ENCODE measurements around the gene OTUB1.

The OTUB1 gene

GRCh38 chr11:63996512-63996911, 10.3 kb downstream of the OTUB1 start:
- Histone ChIP-seq H3K9ac (ENCODE audit: low read length) (no peak overlapping the region), H3K4me3 (ENCODE audit: low read length) (no peak overlapping the region), H2AFZ (ENCODE audit: low read depth, low read length) (no peak overlapping the region), H3K79me2 (ENCODE audit: low read length) (peaks cover 8% of the 10 kb centered on the region; the same call in 1 of the 2 replicates), H3K9me3 (ENCODE audit: insufficient read depth, low read length) (no peaks in the 10 kb centered on the region), H3K4me1 (ENCODE audit: low read length) (peaks cover 8% of the 10 kb centered on the region; the same call in 1 of the 2 replicates), H3K27me3 (ENCODE audit: low read depth, low read length) (no peaks in the 10 kb centered on the region), H3K36me3 (replicated peaks; ENCODE audit: low read depth, low read length) (peaks cover 29% of the 10 kb centered on the region), H4K20me1 (ENCODE audit: insufficient read depth, low read length) (peaks cover 32% of the 10 kb centered on the region), H3K4me2 (ENCODE audit: low read length) (no peak overlapping the region), H3K27ac (ENCODE audit: low read length) (no peak overlapping the region)
- no peak for TF ChIP-seq EZH2phosphoT487 (IDR thresholded peaks at IDR 0.05; ENCODE audit: low read depth)
- TF ChIP-seq, protein P1, sequence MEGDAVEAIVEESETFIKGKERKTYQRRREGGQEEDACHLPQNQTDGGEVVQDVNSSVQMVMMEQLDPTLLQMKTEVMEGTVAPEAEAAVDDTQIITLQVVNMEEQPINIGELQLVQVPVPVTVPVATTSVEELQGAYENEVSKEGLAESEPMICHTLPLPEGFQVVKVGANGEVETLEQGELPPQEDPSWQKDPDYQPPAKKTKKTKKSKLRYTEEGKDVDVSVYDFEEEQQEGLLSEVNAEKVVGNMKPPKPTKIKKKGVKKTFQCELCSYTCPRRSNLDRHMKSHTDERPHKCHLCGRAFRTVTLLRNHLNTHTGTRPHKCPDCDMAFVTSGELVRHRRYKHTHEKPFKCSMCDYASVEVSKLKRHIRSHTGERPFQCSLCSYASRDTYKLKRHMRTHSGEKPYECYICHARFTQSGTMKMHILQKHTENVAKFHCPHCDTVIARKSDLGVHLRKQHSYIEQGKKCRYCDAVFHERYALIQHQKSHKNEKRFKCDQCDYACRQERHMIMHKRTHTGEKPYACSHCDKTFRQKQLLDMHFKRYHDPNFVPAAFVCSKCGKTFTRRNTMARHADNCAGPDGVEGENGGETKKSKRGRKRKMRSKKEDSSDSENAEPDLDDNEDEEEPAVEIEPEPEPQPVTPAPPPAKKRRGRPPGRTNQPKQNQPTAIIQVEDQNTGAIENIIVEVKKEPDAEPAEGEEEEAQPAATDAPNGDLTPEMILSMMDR (IDR thresholded peaks at IDR 0.05; ENCODE audit: low read depth, low read length), result no peak

DNA sequence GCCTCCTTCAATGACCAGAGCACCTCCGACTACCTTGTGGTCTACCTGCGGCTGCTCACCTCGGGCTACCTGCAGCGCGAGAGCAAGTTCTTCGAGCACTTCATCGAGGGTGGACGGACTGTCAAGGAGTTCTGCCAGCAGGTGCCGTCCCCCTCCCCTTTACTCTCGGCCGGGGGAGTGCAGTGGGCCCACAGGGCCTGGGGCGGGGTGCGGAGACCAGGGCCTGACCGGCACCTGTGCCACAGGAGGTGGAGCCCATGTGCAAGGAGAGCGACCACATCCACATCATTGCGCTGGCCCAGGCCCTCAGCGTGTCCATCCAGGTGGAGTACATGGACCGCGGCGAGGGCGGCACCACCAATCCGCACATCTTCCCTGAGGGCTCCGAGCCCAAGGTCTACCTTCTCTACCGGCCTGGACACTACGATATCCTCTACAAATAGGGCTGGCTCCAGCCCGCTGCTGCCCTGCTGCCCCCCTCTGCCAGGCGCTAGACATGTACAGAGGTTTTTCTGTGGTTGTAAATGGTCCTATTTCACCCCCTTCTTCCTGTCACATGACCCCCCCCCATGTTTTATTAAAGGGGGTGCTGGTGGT, 11.0 kb downstream of the OTUB1 start:
- H3K27ac ChIP-seq (ENCODE audit: low read length), result no peak overlapping the region
- H3K9me3 ChIP-seq (ENCODE audit: insufficient read depth, low read length), result no peaks in the 10 kb centered on the region
- H2AFZ ChIP-seq (ENCODE audit: low read depth, low read length), result no peak overlapping the region
- no peak overlapping the region for H3K9ac ChIP-seq (ENCODE audit: low read length)
- no peaks in the 10 kb centered on the region for H3K27me3 ChIP-seq (ENCODE audit: low read depth, low read length)
- H4K20me1 ChIP-seq (ENCODE audit: insufficient read depth, low read length), result peaks cover 32% of the 10 kb centered on the region
- no peak overlapping the region for H3K4me2 ChIP-seq (ENCODE audit: low read length)
- H3K36me3 ChIP-seq (replicated peaks; ENCODE audit: low read depth, low read length), result peaks cover 27% of the 10 kb centered on the region
- H3K4me1 ChIP-seq (ENCODE audit: low read length), result peaks cover 8% of the 10 kb centered on the region; the same call in 1 of the 2 replicates
- peaks cover 5% of the 10 kb centered on the region; the same call in 1 of the 2 replicates for H3K79me2 ChIP-seq (ENCODE audit: low read length)
- H3K4me3 ChIP-seq (ENCODE audit: low read length), result no peak overlapping the region
- TF ChIP-seq, protein P1 (IDR thresholded peaks at IDR 0.05; ENCODE audit: low read depth, low read length), result no peak
- no peak for TF ChIP-seq EZH2phosphoT487 (IDR thresholded peaks at IDR 0.05; ENCODE audit: low read depth)

- Histone ChIP-seq H3K9ac (ENCODE audit: low read length) (no peak overlapping the region), H3K27me3 (ENCODE audit: low read depth, low read length) (no peaks in the 10 kb centered on the region)
Measured at GRCh38 chr11:63997801-63998337, 11.6 kb downstream of the OTUB1 start.

More at GRCh38 chr11:63997801-63998337, 11.6 kb downstream of the OTUB1 start:
- Histone ChIP-seq H3K4me1 (ENCODE audit: low read length) (peaks cover 8% of the 10 kb centered on the region; the same call in 1 of the 2 replicates), H3K36me3 (replicated peaks; ENCODE audit: low read depth, low read length) (peaks cover 27% of the 10 kb centered on the region), H3K79me2 (ENCODE audit: low read length) (peaks cover 5% of the 10 kb centered on the region; the same call in 1 of the 2 replicates), H3K9me3 (ENCODE audit: insufficient read depth, low read length) (no peaks in the 10 kb centered on the region), H2AFZ (ENCODE audit: low read depth, low read length) (no peak overlapping the region), H3K4me3 (ENCODE audit: low read length) (no peak overlapping the region), H3K4me2 (ENCODE audit: low read length) (no peak overlapping the region), H4K20me1 (ENCODE audit: insufficient read depth, low read length) (peaks cover 32% of the 10 kb centered on the region), H3K27ac (ENCODE audit: low read length) (no peak overlapping the region)
- TF ChIP-seq, protein P1 (IDR thresholded peaks at IDR 0.05; ENCODE audit: low read depth, low read length), result no peak
- no peak for TF ChIP-seq EZH2phosphoT487 (IDR thresholded peaks at IDR 0.05; ENCODE audit: low read depth)

Data from OCI-LY3 (cell line).